Heart left ventricle (tissue), 16 donors: ENCODE results near the gene DDN. TPM values are rescaled to one million over a fixed set of nuclear protein-coding genes. Genes with fewer than 3 reads are reported as not detected.

Experiments
- ATAC-seq, 4 donors: fragments of 200-7000 bp; cut with Tn5 transposase; one replicate each; pipeline ENCODE4 v1.9.1; 2020 to 2022; ENCODE audit warnings: moderate library complexity in 4 of 4, mild to moderate bottlenecking in 3 of 4, moderate number of reproducible peaks in 1 of 4
- DNase-seq, 5 donors: peaks; one replicate each; pipeline ENCODE4 v3.0.0-alpha.2; 2020
- H3K27ac ChIP-seq, 12 donors: fragments of 200-600 bp; sonication (generic) in 4 of 12; one replicate each; pipeline versions ENCODE4 v1.5.0 to v1.8.0; 2016 to 2022; ENCODE audit warnings: mild to moderate bottlenecking in 2 of 12
- H3K27me3 ChIP-seq, 9 donors: fragments of 200-600 bp; sonication (generic) in 2 of 9; one replicate each; pipeline versions ENCODE4 v1.5.1 to v1.8.0; 2016 to 2022; ENCODE audit warnings: mild to moderate bottlenecking in 3 of 9
- H3K36me3 ChIP-seq, 9 donors: fragments of 200-600 bp; sonication (generic) in 2 of 9; one replicate each; pipeline versions ENCODE4 v1.5.0 to v1.8.0; 2018 to 2022; ENCODE audit warnings: mild to moderate bottlenecking in 2 of 9
- H3K4me1 ChIP-seq, 12 donors: fragments of 200-600 bp; sonication (generic) in 4 of 12; one replicate each; pipeline versions ENCODE4 v1.5.0 to v1.8.0; 2016 to 2022; ENCODE audit warnings: mild to moderate bottlenecking in 3 of 12
- H3K4me3 ChIP-seq, 12 donors: fragments of 200-600 bp; sonication (generic) in 4 of 12; one replicate each; pipeline versions ENCODE4 v1.5.0 to v1.8.0; 2017 to 2022; ENCODE audit warnings: mild to moderate bottlenecking in 9 of 12, moderate library complexity in 4 of 12
- H3K9me3 ChIP-seq, 12 donors: fragments of 200-600 bp; sonication (generic) in 4 of 12; one replicate each; pipeline versions ENCODE4 v1.5.0 to v1.8.0; 2016 to 2022; ENCODE audit warnings: mild to moderate bottlenecking in 1 of 12
- POLR2A ChIP-seq, 2 donors: fragments of 450-650 bp; IDR thresholded peaks; one replicate each; pipeline ENCODE4 v1.6.1; 2017; ENCODE audit warnings: antibody characterized with exemption in 2 of 2, mild to moderate bottlenecking in 2 of 2, moderate library complexity in 2 of 2
- whole genome bisulfite sequencing, 4 donors: extraction: QIAGEN DNeasy Blood & Tissue Kit in 2 of 4; methylation state at CpG; one replicate each; pipeline versions ENCODE4 v1.1.5 to v1.1.7; 2013 to 2018; 5-methylcytosine and 5-hydroxymethylcytosine counted together
- intact Hi-C, 10 donors: fragments of 100-400 bp; cut with DNase I; formaldehyde crosslinking; loops; one replicate each; pipeline versions ENCODE4 v1.11.1 to v1.14.2; 2022
- polyA plus RNA-seq, 2 donors: library from polyadenylated mRNA; stranded (reverse); fragments of 200-250 nt; gene quantifications; one replicate each; pipeline ENCODE4 v1.2.3, GENCODE V29; 2013
- total RNA-seq, 9 donors: library from RNA; depleted of rRNA in 2 of 9; stranded (reverse); fragments of >200 nt in 2 of 9; fragmentation: NEBNext Ultra II Directional in 3 of 9; extraction: Animal tissue kit (Norgen Biotek cat#: 25700) in 3 of 9; gene quantifications; one replicate each; pipeline versions ENCODE4 v1.1.0 to v1.2.4, GENCODE V29; 2016 to 2023
- TF ChIP-seq, protein P1 (sequence below), 12 donors: fragments of 200-600 bp; sonication (generic) in 4 of 12; IDR thresholded peaks; one replicate each; pipeline versions ENCODE4 v1.5.0 to v1.8.0; 2018 to 2022; ENCODE audit warnings: antibody characterized with exemption in 12 of 12, mild to moderate bottlenecking in 5 of 12
- donor health status: ischemic (EF 13 %, LVEDD 7.1; RV severe dilation, severe dysfunction).
- donor health status: healthy with polysubstance abuse.
- donor health status: DM: no; HTN: yes; CAD: no.
- donor health status: DM: no; HTN: no; CAD: no.
- donor health status: ischemic (EF 25% LVEDD 6.9; RV normal size, moderate dysfunction).
- donor health status: ischemic (EF 25% LVEDD 5.7; RV mildly dilated, moderate dysfunction).
- donor health status: healthy.
- donor health status: DM: yes; HTN: yes; CAD: no.
- donor health status: ischemic (EF 35%, LVEDD 5.7; RV mildly dilated, moderate dysfunction).
- donor health status: nonischemic (EF 11% LVEDD 7.7; RV severe dilation, severe dysfunction).
- donor health status: DM: yes; HTN: yes; CAD: no.
- donor health status: PGD.
- donor health status: ischemic (EF 29% LVEDD 5.4; RV normal size, mild dysfunction).
- donor health status: nonischemic (EF 23%, LVEDD 6.1; RV moderate dilation, normal function).

Gene DDN
- total and polyA plus RNA-seq, 11 donors: 0.40 to 2.8 (median 0.95) TPM

DNA sequence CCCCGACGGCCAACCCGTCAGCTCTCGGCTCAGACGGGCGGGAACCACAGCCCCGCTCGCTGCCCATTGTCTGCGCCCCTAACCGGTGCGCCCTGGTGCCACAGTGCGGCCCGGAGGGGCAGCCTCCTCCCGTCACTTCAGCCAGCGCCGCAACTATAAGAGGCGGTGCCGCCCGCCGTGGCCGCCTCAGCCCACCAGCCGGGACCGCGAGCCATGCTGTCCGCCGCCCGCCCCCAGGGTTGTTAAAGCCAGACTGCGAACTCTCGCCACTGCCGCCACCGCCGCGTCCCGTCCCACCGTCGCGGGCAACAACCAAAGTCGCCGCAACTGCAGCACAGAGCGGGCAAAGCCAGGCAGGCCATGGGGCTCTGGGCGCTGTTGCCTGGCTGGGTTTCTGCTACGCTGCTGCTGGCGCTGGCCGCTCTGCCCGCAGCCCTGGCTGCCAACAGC, 20.9 kb downstream of the DDN start, which contains the start of gene WNT1:
TSS of gene WNT1 (plus strand) at position 32 of the 450 bp plus-strand sequence. CDS start at position 361, 329 bp downstream.
- H3K9me3 ChIP-seq: no peaks in the 10 kb centered on the region
- intact Hi-C loops: no loop called here
- ATAC-seq: peak in 2 of 4 donors; percentile 10 to 18
- H3K27me3 ChIP-seq: peaks cover 48 to 96% (median 89%) of the 10 kb centered on the region in 9 donors
- peaks cover 7 to 56% (median 39%) of the 10 kb centered on the region in 12 donors for H3K4me1 ChIP-seq
- WGBS, 4 donors: 1 to 2% (median 1%) methylated on average over 33 to 45 of the region's 45 CpGs; no CpG with 5 or more reads in 1 of the 4 donors
- no peak for TF ChIP-seq POLR2A (IDR thresholded peaks at IDR 0.05)
- TF ChIP-seq, protein P1, sequence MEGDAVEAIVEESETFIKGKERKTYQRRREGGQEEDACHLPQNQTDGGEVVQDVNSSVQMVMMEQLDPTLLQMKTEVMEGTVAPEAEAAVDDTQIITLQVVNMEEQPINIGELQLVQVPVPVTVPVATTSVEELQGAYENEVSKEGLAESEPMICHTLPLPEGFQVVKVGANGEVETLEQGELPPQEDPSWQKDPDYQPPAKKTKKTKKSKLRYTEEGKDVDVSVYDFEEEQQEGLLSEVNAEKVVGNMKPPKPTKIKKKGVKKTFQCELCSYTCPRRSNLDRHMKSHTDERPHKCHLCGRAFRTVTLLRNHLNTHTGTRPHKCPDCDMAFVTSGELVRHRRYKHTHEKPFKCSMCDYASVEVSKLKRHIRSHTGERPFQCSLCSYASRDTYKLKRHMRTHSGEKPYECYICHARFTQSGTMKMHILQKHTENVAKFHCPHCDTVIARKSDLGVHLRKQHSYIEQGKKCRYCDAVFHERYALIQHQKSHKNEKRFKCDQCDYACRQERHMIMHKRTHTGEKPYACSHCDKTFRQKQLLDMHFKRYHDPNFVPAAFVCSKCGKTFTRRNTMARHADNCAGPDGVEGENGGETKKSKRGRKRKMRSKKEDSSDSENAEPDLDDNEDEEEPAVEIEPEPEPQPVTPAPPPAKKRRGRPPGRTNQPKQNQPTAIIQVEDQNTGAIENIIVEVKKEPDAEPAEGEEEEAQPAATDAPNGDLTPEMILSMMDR (IDR thresholded peaks at IDR 0.05): peak in 9 of 12 donors; percentile 2 to 41 (median 6)
- H3K36me3 ChIP-seq: no peaks in the 10 kb centered on the region
- H3K27ac ChIP-seq: no peak within 1 kb of the TSS
- peak within 1 kb of the TSS; percentile 7 to 54 (median 39) for H3K4me3 ChIP-seq
- DNase-seq: peak in 1 of 5 donors; percentile 61

GRCh38 chr12:48977290-48978281, 21.6 kb downstream of the DDN start:
- Histone ChIP-seq H3K9me3 (no peaks in the 10 kb centered on the region), H3K36me3 (no peaks in the 10 kb centered on the region), H3K4me1 (peaks cover 7 to 58% (median 39%) of the 10 kb centered on the region in 12 donors), H3K27ac (no peak overlapping the region), H3K4me3 (peak overlapping the region in 11 of 12 donors; percentile 7 to 54 (median 40)), H3K27me3 (peaks cover 48 to 99% (median 95%) of the 10 kb centered on the region in 9 donors)
- intact Hi-C loops: no loop called here
- WGBS, 4 donors: 10 to 28% (median 18%) methylated on average over 25 to 50 of the region's 50 CpGs
- TF ChIP-seq, protein P1 (IDR thresholded peaks at IDR 0.05): peak; percentile 52 to 77 (median 62)
- TF ChIP-seq POLR2A (IDR thresholded peaks at IDR 0.05): no peak
- ATAC-seq (peak in 2 of 4 donors; percentile 40 to 44), DNase-seq (peak in 4 of 5 donors; percentile 64 to 85 (median 66))

GRCh38 chr12:48973941-48974673, 25.1 kb downstream of the DDN start:
- Histone ChIP-seq H3K4me1 (peaks cover 7 to 54% (median 23%) of the 10 kb centered on the region in 12 donors), H3K27me3 (peaks cover 47 to 100% (median 94%) of the 10 kb centered on the region in 9 donors), H3K27ac (no peak overlapping the region), H3K9me3 (no peaks in the 10 kb centered on the region), H3K4me3 (no peak overlapping the region), H3K36me3 (no peaks in the 10 kb centered on the region)
- 19 to 29% (median 20%) methylated on average over 9 to 19 of the region's 19 CpGs for WGBS, 4 donors
- ATAC-seq: peak; percentile 5 to 63 (median 55)
- DNase-seq: peak in 3 of 5 donors; percentile 66 to 74 (median 68)
- intact Hi-C loops: no loop called here
- TF ChIP-seq POLR2A (IDR thresholded peaks at IDR 0.05): no peak
- TF ChIP-seq, protein P1 (IDR thresholded peaks at IDR 0.05): peak; percentile 29 to 68 (median 58)
